Dermis microvascular lymphatic vessel endothelial cell (primary cell): Measurements from ENCODE around the gene JMJD1C. TPM values are rescaled to one million over a fixed set of nuclear protein-coding genes. Genes with fewer than 3 reads are reported as not detected.

Experiments
- DNase-seq, 2 donors: peaks; one replicate each; pipeline versions ENCODE4 v3.0.0 to v3.0.0-alpha.2; 2010; ENCODE audit warnings: low read depth in 2 of 2
- total RNA-seq: library from RNA; depleted of rRNA; stranded (reverse); fragments of >200 nt; gene quantifications from 2 replicates; pipeline ENCODE4 v1.2.1, GENCODE V29; 2014

Gene JMJD1C
- total RNA-seq, 1 donor from 2014 or later, result 103 TPM

GRCh38 chr10:63438506-63439498 is 27.0 kb downstream of the JMJD1C start:
- peak in 1 of 2 donors; percentile 16 for DNase-seq

DNA sequence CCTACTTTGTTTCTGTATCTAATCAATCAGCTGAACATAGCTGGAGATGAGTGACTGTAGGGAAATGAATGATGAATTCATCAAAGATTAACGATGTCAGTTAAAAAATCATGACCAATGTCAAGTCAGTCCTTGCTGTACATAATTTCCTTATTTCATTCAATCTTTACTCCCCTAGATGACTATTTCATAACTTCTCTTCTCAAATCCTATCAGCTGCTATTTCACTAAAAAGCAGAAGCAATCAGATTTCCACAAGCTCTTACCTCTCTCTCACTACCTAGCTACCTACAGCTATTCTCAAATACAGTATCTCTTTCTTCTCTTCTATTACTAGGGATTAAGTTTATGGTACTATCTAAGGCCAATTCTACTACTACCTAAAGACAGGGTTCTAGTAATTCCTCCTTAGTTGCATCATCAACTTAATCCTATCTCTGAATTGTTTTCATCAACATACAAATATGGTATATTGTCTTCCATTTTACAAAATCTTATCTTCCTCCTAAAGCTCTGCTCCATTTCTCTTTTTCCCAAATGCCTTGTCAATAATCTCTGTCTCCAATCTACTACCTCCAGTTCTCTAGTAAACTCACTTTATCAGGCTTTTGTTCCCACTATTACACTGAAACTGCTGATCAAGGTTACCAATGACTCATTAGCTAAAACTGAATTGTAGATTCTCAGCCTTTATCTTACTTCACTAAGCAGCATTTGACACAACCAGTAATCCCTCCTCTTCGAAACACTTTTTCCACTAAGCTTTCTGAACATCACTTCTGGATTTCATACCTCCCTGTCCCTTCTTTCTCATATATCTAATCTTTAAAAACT is 28.4 kb downstream of the JMJD1C start:
- no peak for DNase-seq

DNA sequence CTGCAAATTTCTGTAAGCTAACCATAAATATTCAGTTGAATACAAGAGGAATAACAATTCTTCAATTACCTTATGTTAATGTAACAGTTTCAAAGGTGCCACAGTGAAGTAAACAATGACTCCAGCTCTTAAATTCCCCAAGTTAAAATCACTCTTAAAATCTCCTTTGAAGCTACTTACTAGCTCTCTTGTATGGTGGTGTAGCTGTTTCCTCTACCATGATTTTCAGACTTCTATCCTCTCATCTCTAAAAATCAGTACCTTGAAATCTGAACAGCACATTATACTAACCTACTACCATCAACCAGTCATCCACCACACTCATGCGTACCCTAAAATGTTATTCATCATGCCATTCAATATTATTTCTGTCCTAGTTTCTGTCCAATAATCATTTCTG is 29.6 kb downstream of the JMJD1C start:
- DNase-seq, result no peak

- peak in 1 of 2 donors; percentile 42 for DNase-seq
These were observed 30.6 kb downstream of the JMJD1C start for GRCh38 chr10:63434866-63435854.

- peak in 1 of 2 donors; percentile 89 for DNase-seq
These were observed 33.6 kb downstream of the JMJD1C start for GRCh38 chr10:63431962-63432797.

DNA sequence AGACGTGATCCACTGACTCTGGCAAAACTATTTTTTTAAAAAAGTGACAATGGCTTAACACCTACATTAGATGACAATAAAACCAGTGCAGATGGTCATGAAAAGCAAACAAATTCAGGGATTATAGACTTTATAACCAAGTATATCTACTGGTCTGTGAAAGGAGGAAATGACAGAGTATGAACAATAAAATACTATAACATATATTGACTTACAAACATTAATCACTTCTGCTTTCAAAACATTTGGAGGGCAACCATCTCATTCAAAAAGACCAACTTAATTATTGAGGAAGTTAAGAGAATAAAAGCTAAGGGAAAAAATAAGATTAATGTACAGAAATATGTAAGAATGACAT is 34.8 kb downstream of the JMJD1C start:
- no peak for DNase-seq

GRCh38 chr10:63430091-63430998 is 35.4 kb downstream of the JMJD1C start:
- peak; percentile 45 to 79 for DNase-seq

DNA sequence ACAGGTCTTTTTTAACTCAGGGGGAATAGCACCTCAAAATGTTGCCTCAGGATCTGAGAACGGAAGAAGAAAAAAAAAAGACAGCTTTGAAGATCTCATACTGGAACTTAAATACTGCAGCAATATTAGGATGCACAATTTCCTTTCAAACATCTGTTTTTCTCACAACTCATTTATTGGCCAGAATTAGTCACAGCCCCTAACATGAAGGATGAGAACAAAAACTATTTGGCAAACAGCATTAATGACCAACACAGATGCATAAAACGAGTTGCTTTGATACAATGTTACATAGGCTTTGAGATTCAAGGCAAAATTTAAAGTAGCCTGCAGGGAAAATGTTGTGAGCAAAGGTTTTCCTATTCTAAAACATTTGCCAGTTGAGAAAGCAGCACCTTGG is 36.5 kb downstream of the JMJD1C start:
- DNase-seq, result peak; percentile 15 to 51

GRCh38 chr10:63427013-63427412 is 38.8 kb downstream of the JMJD1C start:
- no peak for DNase-seq

- no peak for DNase-seq
These were observed 40.3 kb downstream of the JMJD1C start for GRCh38 chr10:63425512-63425911.

DNA sequence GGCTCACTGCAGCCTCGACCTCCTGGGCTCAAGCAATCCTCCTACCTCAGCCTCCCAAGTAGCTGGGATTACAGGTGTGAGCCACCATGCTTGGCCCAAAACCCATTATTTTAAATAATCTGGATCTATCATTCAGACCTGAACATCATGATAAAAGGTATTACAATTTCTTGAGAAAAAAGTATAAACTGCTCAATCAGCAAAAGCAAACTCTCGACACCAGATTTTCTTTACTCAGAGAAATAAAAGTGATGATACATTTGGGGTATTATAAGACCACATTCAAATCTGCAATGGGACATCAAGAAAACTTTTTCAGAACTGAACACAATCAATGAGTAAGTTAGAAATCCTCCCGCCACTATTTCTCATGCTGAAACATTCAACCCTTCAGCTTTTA is 41.2 kb downstream of the JMJD1C start:
- DNase-seq, result no peak

- DNase-seq, result no peak
These were observed 42.3 kb downstream of the JMJD1C start for GRCh38 chr10:63423494-63423893.

DNA sequence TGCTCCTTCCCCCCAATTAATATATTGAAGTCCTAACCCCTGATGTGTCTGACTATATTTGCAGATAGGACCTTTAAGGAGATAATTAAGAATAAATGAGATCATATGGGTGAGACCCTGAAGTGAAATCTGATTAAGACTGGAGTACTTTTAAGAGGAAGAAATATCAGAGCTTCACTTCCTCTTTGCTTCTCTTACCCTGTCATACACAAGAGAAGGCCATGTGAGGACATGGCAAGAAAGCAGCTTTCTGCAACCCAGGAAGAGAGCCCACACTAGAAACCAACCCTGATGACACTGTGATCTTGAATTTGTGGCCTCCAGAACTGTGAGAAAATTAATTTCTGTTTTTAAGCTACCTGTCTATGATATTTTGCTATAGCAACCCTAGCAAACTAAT is 44.2 kb downstream of the JMJD1C start:
- no peak for DNase-seq

GRCh38 chr10:63416376-63416775 is 49.4 kb downstream of the JMJD1C start:
- DNase-seq, result no peak

DNA sequence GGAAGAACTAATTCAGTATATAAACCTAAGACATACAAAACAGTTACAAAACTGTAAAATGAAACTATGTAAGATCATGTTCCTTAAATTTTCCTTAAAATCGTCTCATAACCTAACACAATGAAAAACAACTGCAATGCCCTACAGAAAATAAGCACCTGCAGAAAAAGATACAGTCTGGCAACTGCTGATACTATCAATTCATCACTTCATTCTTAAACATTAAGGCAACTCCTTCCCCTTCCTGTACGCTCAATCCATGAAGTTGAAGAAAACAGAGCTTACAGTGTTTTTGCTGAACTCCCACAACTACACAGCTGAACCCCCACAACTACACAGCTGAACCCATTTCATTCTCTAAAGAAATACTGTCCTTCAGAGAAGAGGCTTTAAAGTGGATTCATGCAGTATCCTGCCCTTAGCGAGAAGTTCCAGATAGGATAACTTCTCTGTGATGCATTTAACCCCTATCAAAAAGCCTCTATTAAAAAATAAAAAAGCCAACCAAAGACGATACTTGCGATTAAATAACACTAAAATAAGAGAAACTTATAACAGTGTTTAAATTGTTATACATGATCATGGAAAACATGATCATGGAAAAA is 50.0 kb downstream of the JMJD1C start:
- DNase-seq, result peak in 1 of 2 donors; percentile 36

- peak in 1 of 2 donors; percentile 58 for DNase-seq
These were observed 51.1 kb downstream of the JMJD1C start for GRCh38 chr10:63414481-63415260.

GRCh38 chr10:63413429-63413828 is 52.3 kb downstream of the JMJD1C start:
- no peak for DNase-seq

DNA sequence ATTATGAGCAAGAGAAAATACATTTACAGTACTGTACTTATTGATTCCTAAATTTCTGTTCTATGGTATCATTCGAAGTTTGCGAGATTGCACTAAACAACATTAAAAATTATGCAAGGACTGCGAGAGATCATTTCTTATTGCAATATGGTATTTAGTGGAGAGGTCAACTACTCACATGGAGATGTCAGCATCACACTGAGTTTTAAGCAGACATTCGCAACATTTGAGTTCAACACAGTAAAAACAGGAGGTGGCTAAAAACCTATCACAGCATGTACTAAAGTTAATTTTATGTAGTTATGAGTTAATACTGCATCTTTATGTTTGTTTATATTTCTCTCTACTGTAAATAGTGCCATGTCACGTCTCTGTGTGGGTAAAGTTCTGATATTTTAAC is 53.5 kb downstream of the JMJD1C start:
- DNase-seq, result no peak
